GM12891 (cell line): ENCODE results near the gene MEI1.

ENCODE experiments used
- POLR2A ChIP-seq: IDR thresholded peaks from 2 replicates; pipeline ENCODE4 v1.6.1; 2011; ENCODE audit warnings: low read depth, low read length, control low read depth
- TAF1 ChIP-seq: IDR thresholded peaks from 2 replicates; pipeline ENCODE4 v1.6.1; 2011; ENCODE audit warnings: low read depth, low read length, control low read depth

GRCh38 chr22:41770715-41771468 is 71.6 kb downstream of the MEI1 start:
- TF ChIP-seq POLR2A (no peak), TAF1 (no peak)
